GM23338 (cell line): Measurements from ENCODE around the gene COPZ2. TPM values are rescaled to one million over a fixed set of nuclear protein-coding genes. Genes with fewer than 3 reads are reported as not detected.

Experiments used
- ATAC-seq: fragments of 200-7000 bp; cut with Tn5 transposase; 3 replicates; pipeline ENCODE4 v1.9.1; 2020
- DNase-seq: peaks from one replicate; pipeline ENCODE4 v3.0.0-alpha.2; 2015; ENCODE audit warnings: low spot score
- H2AFZ ChIP-seq: fragments of 200-600 bp; sonication (generic); 2 replicates; pipeline ENCODE4 v1.8.0; 2016; ENCODE audit warnings: antibody characterized with exemption, mild to moderate bottlenecking, moderate library complexity
- H3F3A ChIP-seq: fragments of 200-600 bp; sonication (generic); replicated peaks from 2 replicates; pipeline ENCODE4 v1.8.0; 2017; ENCODE audit warnings: antibody characterized with exemption, mixed run types, low read depth
- H3K27ac ChIP-seq: fragments of 200-600 bp; sonication (generic); 2 replicates; pipeline ENCODE4 v1.6.1; 2016; ENCODE audit warnings: low read depth
- H3K27me3 ChIP-seq: fragments of 200-600 bp; sonication (generic); 2 replicates; pipeline ENCODE4 v1.8.0; 2016; ENCODE audit warnings: mild to moderate bottlenecking, mixed run types, moderate library complexity; ENCODE audit not compliant: insufficient read depth
- H3K36me3 ChIP-seq: fragments of 200-600 bp; sonication (generic); 2 replicates; pipeline ENCODE4 v1.8.0; 2016; ENCODE audit warnings: mild to moderate bottlenecking; ENCODE audit not compliant: insufficient read depth
- H3K4me1 ChIP-seq: fragments of 200-600 bp; sonication (generic); 2 replicates; pipeline ENCODE4 v1.8.0; 2016; ENCODE audit warnings: mild to moderate bottlenecking, moderate library complexity; ENCODE audit not compliant: insufficient read depth
- H3K4me2 ChIP-seq: fragments of 200-600 bp; sonication (generic); 2 replicates; pipeline ENCODE4 v1.7.1; 2017; ENCODE audit warnings: mixed run types
- H3K4me3 ChIP-seq: fragments of 200-600 bp; sonication (generic); 2 replicates; pipeline ENCODE4 v1.6.1; 2016; ENCODE audit warnings: mixed run types
- H3K79me2 ChIP-seq: fragments of 200-600 bp; sonication (generic); replicated peaks from 2 replicates; pipeline ENCODE4 v1.8.0; 2017; ENCODE audit warnings: mild to moderate bottlenecking; ENCODE audit not compliant: insufficient read depth
- H3K9me2 ChIP-seq: fragments of 200-600 bp; sonication (generic); 2 replicates; pipeline ENCODE4 v1.8.0; 2017; ENCODE audit not compliant: insufficient read depth
- H4K20me1 ChIP-seq: fragments of 200-600 bp; sonication (generic); replicated peaks from 2 replicates; pipeline ENCODE4 v1.8.0; 2017; ENCODE audit warnings: mild to moderate bottlenecking; ENCODE audit not compliant: insufficient read depth
- H3K27ac Mint-ChIP-seq: 2 replicates; pipeline ENCODE4 v1.8.0; 2020; ENCODE audit warnings: inconsistent platforms, mild to moderate bottlenecking, moderate library complexity, mixed read lengths
- H3K27me3 Mint-ChIP-seq: 3 replicates; pipeline ENCODE4 v1.8.0; 2022; ENCODE audit warnings: low read depth, mild to moderate bottlenecking, moderate library complexity, mixed read lengths, inconsistent platforms; ENCODE audit not compliant: insufficient read depth, poor library complexity
- H3K36me3 Mint-ChIP-seq: 3 replicates; pipeline ENCODE4 v1.8.0; 2021; ENCODE audit warnings: low read depth, mild to moderate bottlenecking, inconsistent platforms, moderate library complexity, mixed read lengths
- H3K4me1 Mint-ChIP-seq: 3 replicates; pipeline ENCODE4 v1.8.0; 2020; ENCODE audit warnings: mild to moderate bottlenecking, inconsistent platforms, mixed read lengths
- H3K4me3 Mint-ChIP-seq: 3 replicates; pipeline ENCODE4 v1.8.0; 2021; ENCODE audit warnings: moderate library complexity, mild to moderate bottlenecking, inconsistent platforms, mixed read lengths
- H3K9me3 Mint-ChIP-seq: 3 replicates; pipeline ENCODE4 v1.8.0; 2020; ENCODE audit warnings: moderate library complexity, mild to moderate bottlenecking, inconsistent platforms, mixed read lengths
- EZH2 ChIP-seq: fragments of 200-600 bp; sonication (generic); IDR thresholded peaks from one replicate; pipeline ENCODE4 v1.8.0; 2017; ENCODE audit warnings: antibody characterized with exemption, mild to moderate bottlenecking, low read depth; ENCODE audit not compliant: unreplicated experiment
- EZH2phosphoT487 ChIP-seq: fragments of 200-600 bp; sonication (generic); IDR thresholded peaks from one replicate; pipeline ENCODE4 v1.8.1; 2018; ENCODE audit warnings: antibody characterized with exemption; ENCODE audit not compliant: unreplicated experiment
- POLR2AphosphoS5 ChIP-seq: IDR thresholded peaks from 2 replicates; pipeline ENCODE4 v1.6.1; 2016; ENCODE audit warnings: antibody characterized with exemption, low read depth
- STAT1 ChIP-seq: IDR thresholded peaks from one replicate; pipeline ENCODE4 v1.6.1; 2016; ENCODE audit warnings: antibody characterized with exemption; ENCODE audit not compliant: unreplicated experiment
- ZNF114 ChIP-seq: fragments of 250-450 bp; sonication (Bioruptor Pico); IDR thresholded peaks from 2 replicates; pipeline ENCODE4 v1.5.0; 2020; ENCODE audit warnings: mild to moderate bottlenecking, moderate library complexity
- ZNF331 ChIP-seq: fragments of 250-450 bp; sonication (Bioruptor Pico); IDR thresholded peaks from 2 replicates; pipeline ENCODE4 v1.5.0; 2020; ENCODE audit warnings: low read depth, mild to moderate bottlenecking, moderate library complexity
- polyA plus RNA-seq: library from polyadenylated mRNA; unstranded; fragments of >200 nt; fragmentation: Nextera tagmentation; extraction: Ambion mirVana; gene quantifications from 2 replicates; pipeline ENCODE4 v1.2.1, GENCODE V29; 2016
- total RNA-seq: library from RNA; depleted of rRNA; stranded (reverse); fragments of >200 nt; shearing (Covaris generic); gene quantifications from 2 replicates; pipeline ENCODE4 v1.2.3, GENCODE V29; 2014
- TF ChIP-seq, protein P1 (sequence below): fragments of 250-450 bp; sonication (Bioruptor Pico); IDR thresholded peaks from 2 replicates; pipeline ENCODE4 v1.5.0; 2020; ENCODE audit warnings: mild to moderate bottlenecking, moderate library complexity
- TF ChIP-seq, protein P2 (sequence below), 2 experiments: fragments of 200-600 bp in 1 of 2; sonication (generic) in 1 of 2; conservative IDR thresholded peaks; 2 replicates each; pipeline versions ENCODE4 v1.5.1 to v1.6.1; 2016 to 2017; ENCODE audit warnings: antibody characterized with exemption in 2 of 2, low read depth in 2 of 2, mild to moderate bottlenecking in 2 of 2, moderate library complexity in 1 of 2
- TF ChIP-seq, protein P3 (sequence below): IDR thresholded peaks from one replicate; pipeline ENCODE4 v1.6.1; 2018; ENCODE audit warnings: antibody characterized with exemption; ENCODE audit not compliant: unreplicated experiment

COPZ2 gene
- total and polyA plus RNA-seq, 2 experiments from 2014 or later, result not detected

DNA sequence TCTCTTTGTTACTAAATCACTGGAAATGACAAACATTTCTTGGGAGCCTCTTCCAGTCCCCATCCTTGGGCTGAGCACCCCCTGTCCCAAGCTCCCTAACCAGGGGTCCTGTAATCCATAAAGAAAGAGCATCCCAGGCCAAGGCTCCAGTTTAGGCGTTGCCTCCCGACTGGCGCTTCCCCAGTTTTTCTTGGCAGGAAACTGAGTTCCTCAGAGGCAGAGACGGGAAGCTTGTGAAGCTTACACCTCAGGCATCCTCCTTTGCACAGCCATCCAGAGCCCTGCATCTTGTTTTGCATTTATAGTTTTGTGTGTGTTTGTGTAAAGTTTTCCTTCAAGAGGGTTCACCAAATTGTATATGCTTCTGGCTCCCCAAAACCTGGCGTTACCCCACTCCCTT, 7.1 kb downstream of the COPZ2 start (continued):
- TF ChIP-seq, protein P1, sequence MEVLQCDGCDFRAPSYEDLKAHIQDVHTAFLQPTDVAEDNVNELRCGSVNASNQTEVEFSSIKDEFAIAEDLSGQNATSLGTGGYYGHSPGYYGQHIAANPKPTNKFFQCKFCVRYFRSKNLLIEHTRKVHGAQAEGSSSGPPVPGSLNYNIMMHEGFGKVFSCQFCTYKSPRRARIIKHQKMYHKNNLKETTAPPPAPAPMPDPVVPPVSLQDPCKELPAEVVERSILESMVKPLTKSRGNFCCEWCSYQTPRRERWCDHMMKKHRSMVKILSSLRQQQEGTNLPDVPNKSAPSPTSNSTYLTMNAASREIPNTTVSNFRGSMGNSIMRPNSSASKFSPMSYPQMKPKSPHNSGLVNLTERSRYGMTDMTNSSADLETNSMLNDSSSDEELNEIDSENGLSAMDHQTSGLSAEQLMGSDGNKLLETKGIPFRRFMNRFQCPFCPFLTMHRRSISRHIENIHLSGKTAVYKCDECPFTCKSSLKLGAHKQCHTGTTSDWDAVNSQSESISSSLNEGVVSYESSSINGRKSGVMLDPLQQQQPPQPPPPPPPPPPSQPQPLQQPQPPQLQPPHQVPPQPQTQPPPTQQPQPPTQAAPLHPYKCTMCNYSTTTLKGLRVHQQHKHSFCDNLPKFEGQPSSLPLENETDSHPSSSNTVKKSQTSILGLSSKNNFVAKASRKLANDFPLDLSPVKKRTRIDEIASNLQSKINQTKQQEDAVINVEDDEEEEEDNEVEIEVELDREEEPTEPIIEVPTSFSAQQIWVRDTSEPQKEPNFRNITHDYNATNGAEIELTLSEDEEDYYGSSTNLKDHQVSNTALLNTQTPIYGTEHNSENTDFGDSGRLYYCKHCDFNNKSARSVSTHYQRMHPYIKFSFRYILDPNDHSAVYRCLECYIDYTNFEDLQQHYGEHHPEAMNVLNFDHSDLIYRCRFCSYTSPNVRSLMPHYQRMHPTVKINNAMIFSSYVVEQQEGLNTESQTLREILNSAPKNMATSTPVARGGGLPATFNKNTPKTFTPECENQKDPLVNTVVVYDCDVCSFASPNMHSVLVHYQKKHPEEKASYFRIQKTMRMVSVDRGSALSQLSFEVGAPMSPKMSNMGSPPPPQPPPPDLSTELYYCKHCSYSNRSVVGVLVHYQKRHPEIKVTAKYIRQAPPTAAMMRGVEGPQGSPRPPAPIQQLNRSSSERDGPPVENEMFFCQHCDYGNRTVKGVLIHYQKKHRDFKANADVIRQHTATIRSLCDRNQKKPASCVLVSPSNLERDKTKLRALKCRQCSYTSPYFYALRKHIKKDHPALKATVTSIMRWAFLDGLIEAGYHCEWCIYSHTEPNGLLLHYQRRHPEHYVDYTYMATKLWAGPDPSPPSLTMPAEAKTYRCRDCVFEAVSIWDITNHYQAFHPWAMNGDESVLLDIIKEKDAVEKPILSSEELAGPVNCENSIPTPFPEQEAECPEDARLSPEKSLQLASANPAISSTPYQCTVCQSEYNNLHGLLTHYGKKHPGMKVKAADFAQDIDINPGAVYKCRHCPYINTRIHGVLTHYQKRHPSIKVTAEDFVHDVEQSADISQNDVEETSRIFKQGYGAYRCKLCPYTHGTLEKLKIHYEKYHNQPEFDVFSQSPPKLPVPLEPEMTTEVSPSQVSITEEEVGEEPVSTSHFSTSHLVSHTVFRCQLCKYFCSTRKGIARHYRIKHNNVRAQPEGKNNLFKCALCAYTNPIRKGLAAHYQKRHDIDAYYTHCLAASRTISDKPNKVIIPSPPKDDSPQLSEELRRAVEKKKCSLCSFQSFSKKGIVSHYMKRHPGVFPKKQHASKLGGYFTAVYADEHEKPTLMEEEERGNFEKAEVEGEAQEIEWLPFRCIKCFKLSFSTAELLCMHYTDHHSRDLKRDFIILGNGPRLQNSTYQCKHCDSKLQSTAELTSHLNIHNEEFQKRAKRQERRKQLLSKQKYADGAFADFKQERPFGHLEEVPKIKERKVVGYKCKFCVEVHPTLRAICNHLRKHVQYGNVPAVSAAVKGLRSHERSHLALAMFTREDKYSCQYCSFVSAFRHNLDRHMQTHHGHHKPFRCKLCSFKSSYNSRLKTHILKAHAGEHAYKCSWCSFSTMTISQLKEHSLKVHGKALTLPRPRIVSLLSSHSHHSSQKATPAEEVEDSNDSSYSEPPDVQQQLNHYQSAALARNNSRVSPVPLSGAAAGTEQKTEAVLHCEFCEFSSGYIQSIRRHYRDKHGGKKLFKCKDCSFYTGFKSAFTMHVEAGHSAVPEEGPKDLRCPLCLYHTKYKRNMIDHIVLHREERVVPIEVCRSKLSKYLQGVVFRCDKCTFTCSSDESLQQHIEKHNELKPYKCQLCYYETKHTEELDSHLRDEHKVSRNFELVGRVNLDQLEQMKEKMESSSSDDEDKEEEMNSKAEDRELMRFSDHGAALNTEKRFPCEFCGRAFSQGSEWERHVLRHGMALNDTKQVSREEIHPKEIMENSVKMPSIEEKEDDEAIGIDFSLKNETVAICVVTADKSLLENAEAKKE, result no peak
- TF ChIP-seq POLR2AphosphoS5 (no peak), STAT1 (no peak), ZNF331 (CRISPR knock-in tag) (no peak), EZH2phosphoT487 (no peak)
- TF ChIP-seq, protein P2, sequence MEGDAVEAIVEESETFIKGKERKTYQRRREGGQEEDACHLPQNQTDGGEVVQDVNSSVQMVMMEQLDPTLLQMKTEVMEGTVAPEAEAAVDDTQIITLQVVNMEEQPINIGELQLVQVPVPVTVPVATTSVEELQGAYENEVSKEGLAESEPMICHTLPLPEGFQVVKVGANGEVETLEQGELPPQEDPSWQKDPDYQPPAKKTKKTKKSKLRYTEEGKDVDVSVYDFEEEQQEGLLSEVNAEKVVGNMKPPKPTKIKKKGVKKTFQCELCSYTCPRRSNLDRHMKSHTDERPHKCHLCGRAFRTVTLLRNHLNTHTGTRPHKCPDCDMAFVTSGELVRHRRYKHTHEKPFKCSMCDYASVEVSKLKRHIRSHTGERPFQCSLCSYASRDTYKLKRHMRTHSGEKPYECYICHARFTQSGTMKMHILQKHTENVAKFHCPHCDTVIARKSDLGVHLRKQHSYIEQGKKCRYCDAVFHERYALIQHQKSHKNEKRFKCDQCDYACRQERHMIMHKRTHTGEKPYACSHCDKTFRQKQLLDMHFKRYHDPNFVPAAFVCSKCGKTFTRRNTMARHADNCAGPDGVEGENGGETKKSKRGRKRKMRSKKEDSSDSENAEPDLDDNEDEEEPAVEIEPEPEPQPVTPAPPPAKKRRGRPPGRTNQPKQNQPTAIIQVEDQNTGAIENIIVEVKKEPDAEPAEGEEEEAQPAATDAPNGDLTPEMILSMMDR (conservative IDR thresholded peaks at IDR 0.05; ENCODE audit: low read depth in 2 of 2), result no peak

DNA sequence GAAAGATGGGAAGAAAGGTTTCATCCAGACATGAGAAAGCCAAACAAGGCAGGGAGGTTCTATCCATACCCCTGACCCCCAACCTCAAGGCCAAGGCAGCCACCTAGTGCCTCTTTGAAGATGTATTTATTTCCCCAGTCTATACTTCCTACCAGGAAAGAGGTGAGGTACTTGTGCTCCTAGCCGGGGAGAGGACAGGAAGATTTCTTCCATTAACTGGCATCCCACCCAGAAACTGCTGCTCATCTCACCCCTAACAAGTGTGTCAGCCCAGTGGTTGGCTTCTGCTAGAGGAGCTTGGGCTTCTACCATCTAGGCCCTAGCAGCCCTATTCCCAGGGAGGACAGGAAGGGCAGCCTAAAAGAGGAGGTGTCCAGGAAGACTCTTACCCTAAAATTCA, 8.9 kb downstream of the COPZ2 start:
- no peak overlapping the region for H3K27ac ChIP-seq
- no peak overlapping the region for H2AFZ ChIP-seq
- H3K79me2 ChIP-seq, result no peaks in the 10 kb centered on the region
- H3K9me2 ChIP-seq, result peaks cover 5% of the 10 kb centered on the region; the same call in 1 of the 2 replicates
- H3K4me3 ChIP-seq, result no peak overlapping the region
- H3K27me3 ChIP-seq, result peaks cover 22% of the 10 kb centered on the region
- Mint-ChIP-seq H3K27ac (no peak overlapping the region), H3K4me1 (peaks cover 20% of the 10 kb centered on the region), H3K9me3 (no peaks in the 10 kb centered on the region), H3K27me3 (peaks cover 37% of the 10 kb centered on the region), H3K36me3 (no peaks in the 10 kb centered on the region), H3K4me3 (no peak overlapping the region)
- ATAC-seq (no peak), DNase-seq (no peak)
- no peaks in the 10 kb centered on the region for H3K36me3 ChIP-seq
- peaks cover 14% of the 10 kb centered on the region; the same call in 1 of the 2 replicates for H3F3A ChIP-seq
- peaks cover 15% of the 10 kb centered on the region; the same call in 1 of the 2 replicates for H3K4me1 ChIP-seq
- H3K4me2 ChIP-seq, result no peak overlapping the region
- no peaks in the 10 kb centered on the region for H4K20me1 ChIP-seq
- TF ChIP-seq, protein P3, sequence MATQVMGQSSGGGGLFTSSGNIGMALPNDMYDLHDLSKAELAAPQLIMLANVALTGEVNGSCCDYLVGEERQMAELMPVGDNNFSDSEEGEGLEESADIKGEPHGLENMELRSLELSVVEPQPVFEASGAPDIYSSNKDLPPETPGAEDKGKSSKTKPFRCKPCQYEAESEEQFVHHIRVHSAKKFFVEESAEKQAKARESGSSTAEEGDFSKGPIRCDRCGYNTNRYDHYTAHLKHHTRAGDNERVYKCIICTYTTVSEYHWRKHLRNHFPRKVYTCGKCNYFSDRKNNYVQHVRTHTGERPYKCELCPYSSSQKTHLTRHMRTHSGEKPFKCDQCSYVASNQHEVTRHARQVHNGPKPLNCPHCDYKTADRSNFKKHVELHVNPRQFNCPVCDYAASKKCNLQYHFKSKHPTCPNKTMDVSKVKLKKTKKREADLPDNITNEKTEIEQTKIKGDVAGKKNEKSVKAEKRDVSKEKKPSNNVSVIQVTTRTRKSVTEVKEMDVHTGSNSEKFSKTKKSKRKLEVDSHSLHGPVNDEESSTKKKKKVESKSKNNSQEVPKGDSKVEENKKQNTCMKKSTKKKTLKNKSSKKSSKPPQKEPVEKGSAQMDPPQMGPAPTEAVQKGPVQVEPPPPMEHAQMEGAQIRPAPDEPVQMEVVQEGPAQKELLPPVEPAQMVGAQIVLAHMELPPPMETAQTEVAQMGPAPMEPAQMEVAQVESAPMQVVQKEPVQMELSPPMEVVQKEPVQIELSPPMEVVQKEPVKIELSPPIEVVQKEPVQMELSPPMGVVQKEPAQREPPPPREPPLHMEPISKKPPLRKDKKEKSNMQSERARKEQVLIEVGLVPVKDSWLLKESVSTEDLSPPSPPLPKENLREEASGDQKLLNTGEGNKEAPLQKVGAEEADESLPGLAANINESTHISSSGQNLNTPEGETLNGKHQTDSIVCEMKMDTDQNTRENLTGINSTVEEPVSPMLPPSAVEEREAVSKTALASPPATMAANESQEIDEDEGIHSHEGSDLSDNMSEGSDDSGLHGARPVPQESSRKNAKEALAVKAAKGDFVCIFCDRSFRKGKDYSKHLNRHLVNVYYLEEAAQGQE, result no peak
- TF ChIP-seq POLR2AphosphoS5 (no peak), ZNF114 (CRISPR knock-in tag) (no peak), EZH2 (no peak)
